Peyer's patch (tissue), 4 donors: ENCODE results near the gene SLFN13.

ENCODE experiments used
- CTCF ChIP-seq, 6 experiments: fragments of 450-650 bp in 4 of 6; fragments of 200-600 bp in 2 of 6; sonication (generic) in 1 of 6; IDR thresholded peaks; one replicate each; pipeline ENCODE4 v1.5.1; 2017 to 2019; ENCODE audit warnings: antibody characterized with exemption in 6 of 6, mild to moderate bottlenecking in 3 of 6, moderate library complexity in 1 of 6
- POLR2A ChIP-seq, 2 donors: fragments of 450-650 bp; IDR thresholded peaks; one replicate each; pipeline ENCODE4 v1.5.1; 2017; ENCODE audit warnings: antibody characterized with exemption in 2 of 2, mild to moderate bottlenecking in 2 of 2, moderate library complexity in 2 of 2

DNA sequence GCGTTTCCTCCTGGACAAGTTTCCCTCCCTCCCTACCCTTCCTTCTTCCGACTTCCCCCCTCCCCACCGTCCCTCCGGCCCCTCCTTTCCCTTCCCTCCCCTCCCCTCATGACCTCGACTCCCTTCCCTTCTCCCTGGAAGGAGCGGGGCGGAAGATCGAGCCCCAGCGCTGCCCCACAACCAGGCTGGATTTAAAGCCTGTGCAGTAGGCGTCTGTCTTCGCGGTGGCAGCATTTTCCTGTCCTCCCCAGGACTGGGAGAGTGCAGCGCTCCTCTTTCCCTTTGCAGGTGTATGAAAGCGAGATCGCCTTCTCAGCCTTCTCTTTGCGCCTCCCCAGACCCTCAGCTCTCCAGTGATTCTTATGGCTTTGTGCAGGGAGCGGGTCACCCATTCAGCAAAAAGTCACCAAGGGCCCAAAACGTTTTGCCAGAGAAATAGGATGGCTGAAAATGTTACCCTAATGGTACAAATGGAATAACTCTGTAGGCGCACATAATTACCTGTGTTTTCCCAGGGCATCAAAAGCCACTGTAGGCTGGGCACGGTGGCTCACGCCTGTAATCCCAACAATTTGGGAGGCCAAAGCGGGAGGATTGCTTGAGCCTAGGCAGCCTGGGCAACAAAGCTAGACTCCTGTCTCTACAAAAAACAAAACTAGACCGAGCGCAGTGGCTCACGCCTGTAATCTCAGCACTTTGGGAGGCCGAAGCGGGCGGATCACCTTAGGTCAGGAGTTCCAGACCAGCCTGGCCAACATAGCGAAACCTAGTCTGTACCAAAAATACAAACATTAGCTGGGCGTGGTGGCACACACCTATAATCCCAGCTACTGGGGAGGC lies 48.1 kb upstream of the SLFN13 start:
- TF ChIP-seq CTCF (IDR thresholded peaks at IDR 0.05) (no peak), POLR2A (IDR thresholded peaks at IDR 0.05) (no peak)
